ENCODE data around the gene WDR73. TPM values are rescaled to one million over a fixed set of nuclear protein-coding genes. Genes with fewer than 3 reads are reported as not detected.

The WDR73 gene
- polyA plus RNA-seq, 2 of the 4 experiments (the other 2 are of a cell fraction), result 41.0 to 44.7 TPM

GRCh38 chr15:84699538-84700191 is 45.6 kb upstream of the WDR73 start:
- Histone ChIP-seq H3K4me2 (no peak overlapping the region), H3K4me1 (peaks cover 22% of the 10 kb centered on the region), H3K4me3 (no peak overlapping the region), H3K9me3 (no peaks in the 10 kb centered on the region), H3K27ac (no peak overlapping the region)
- ChIA-PET CTCF (interaction anchor here (0.9 to 1.3 kb wide), 5 partner anchors 23 to 229 kb away, joined by 3 to 4 read pairs (median 3); partner anchors contain the start of gene WDR73), POLR2A (interaction anchor here (1.4 kb wide), 1 partner anchor 17 kb away, joined by 3 read pairs; the partner anchor contains the start of gene SEC11A)
- TF ChIP-seq RARB (CRISPR knock-in tag; IDR thresholded peaks at IDR 0.05), result no peak
- no peak for TF ChIP-seq EHMT2 (IDR thresholded peaks at IDR 0.05; ENCODE audit: low read depth)
- TF ChIP-seq HDAC2 (IDR thresholded peaks at IDR 0.05), result no peak
- no peak for TF ChIP-seq FOSL2 (IDR thresholded peaks at IDR 0.05)
- no peak for TF ChIP-seq FOSL2 (CRISPR knock-in tag; IDR thresholded peaks at IDR 0.05)
- TF ChIP-seq JUN (IDR thresholded peaks at IDR 0.05), result no peak
- TF ChIP-seq RFX5 (IDR thresholded peaks at IDR 0.05), result no peak
- no peak for TF ChIP-seq E2F6 (IDR thresholded peaks at IDR 0.05; ENCODE audit: borderline replicate concordance, low read depth)
- TF ChIP-seq CHD2 (IDR thresholded peaks at IDR 0.05; ENCODE audit: low read length, partially characterized antibody), result no peak
- no peak for TF ChIP-seq NPAS2 (CRISPR knock-in tag; IDR thresholded peaks at IDR 0.05; ENCODE audit: borderline replicate concordance)
- no peak for TF ChIP-seq PBX3 (IDR thresholded peaks at IDR 0.05)
- no peak for TF ChIP-seq BHLHE40 (IDR thresholded peaks at IDR 0.05; ENCODE audit: low read depth, low read length)
- no peak for TF ChIP-seq ZNF302 (CRISPR knock-in tag; IDR thresholded peaks at IDR 0.05)
- TF ChIP-seq TFCP2L1 (CRISPR knock-in tag; IDR thresholded peaks at IDR 0.05), result no peak
- TF ChIP-seq CEBPB (IDR thresholded peaks at IDR 0.05), result no peak
- 88% methylated on average over 8 of the region's 8 CpGs for WGBS (ENCODE audit: missing lambda C conversion rate)
- DNase-seq (ENCODE audit: low read depth in 1 of 2, low spot score in 1 of 2), result no peak
- no peak for ATAC-seq
- no peak for FAIRE-seq

- DNase-seq (ENCODE audit: low read depth in 1 of 2, low spot score in 1 of 2), result no peak
- CTCF ChIA-PET, result interaction anchor here (0.9 to 1.6 kb wide), 5 partner anchors 18 to 109 kb away, joined by 3 to 4 read pairs (median 3); partner anchors contain the start of gene SEC11A
- no peaks in the 10 kb centered on the region for H3K9me3 ChIP-seq
- H3K4me3 ChIP-seq, result no peak overlapping the region
- POLR2A ChIA-PET, result interaction anchor here (1.8 kb wide), 1 partner anchor 19 kb away, joined by 7 read pairs; the partner anchor contains the start of gene SEC11A
- no peak overlapping the region for H3K27ac ChIP-seq
- 26% methylated on average over 1 of the region's 1 CpG for WGBS (ENCODE audit: missing lambda C conversion rate)
- TF ChIP-seq JUN (IDR thresholded peaks at IDR 0.05) (no peak), KDM1A (IDR thresholded peaks at IDR 0.05; ENCODE audit: low read depth) (no peak), MAX (IDR thresholded peaks at IDR 0.05) (no peak), RCOR1 (IDR thresholded peaks at IDR 0.05; ENCODE audit: low read depth, low read length) (no peak), MAFK (IDR thresholded peaks at IDR 0.05; ENCODE audit: partially characterized antibody) (no peak), CEBPB (IDR thresholded peaks at IDR 0.05) (no peak), MAZ (IDR thresholded peaks at IDR 0.05; ENCODE audit: borderline replicate concordance, low read depth, low read length) (no peak), EP300 (IDR thresholded peaks at IDR 0.05) (no peak), HOXB13 (CRISPR knock-in tag; IDR thresholded peaks at IDR 0.05; ENCODE audit: low read depth) (no peak), SMC3 (IDR thresholded peaks at IDR 0.05) (no peak), HOXB5 (CRISPR knock-in tag; IDR thresholded peaks at IDR 0.05) (no peak), EHF (CRISPR knock-in tag; IDR thresholded peaks at IDR 0.05) (no peak), ZSCAN20 (CRISPR knock-in tag; IDR thresholded peaks at IDR 0.05) (no peak), ATOH8 (CRISPR knock-in tag; IDR thresholded peaks at IDR 0.05; ENCODE audit: low read depth) (no peak), NFE2L2 (conservative IDR thresholded peaks at IDR 0.05; ENCODE audit: low read length) (no peak)
- peak overlapping the region; percentile 36 for H3K4me2 ChIP-seq
- peaks cover 27% of the 10 kb centered on the region for H3K4me1 ChIP-seq
- FAIRE-seq, result peak; percentile 76
- ATAC-seq, result no peak
These were observed 43.3 kb upstream of the WDR73 start for GRCh38 chr15:84697236-84697990.
